GM12864 (cell line): ENCODE measurements around the gene CCDC192.

ENCODE experiments used
- DNase-seq: peaks from one replicate; pipeline ENCODE4 v3.0.0-alpha.2; 2011; ENCODE audit warnings: low read depth
- H3K4me3 ChIP-seq: 2 replicates; pipeline ENCODE4 v1.5.1; 2011; ENCODE audit warnings: mild to moderate bottlenecking, low read depth, low read length, control low read depth
- TF ChIP-seq, protein P1 (sequence below): IDR thresholded peaks from 2 replicates; pipeline ENCODE4 v1.5.1; 2011; ENCODE audit warnings: low read depth, mild to moderate bottlenecking, moderate library complexity, low read length, control low read depth, inconsistent platforms; ENCODE audit errors: missing control alignments

CCDC192 gene

DNA sequence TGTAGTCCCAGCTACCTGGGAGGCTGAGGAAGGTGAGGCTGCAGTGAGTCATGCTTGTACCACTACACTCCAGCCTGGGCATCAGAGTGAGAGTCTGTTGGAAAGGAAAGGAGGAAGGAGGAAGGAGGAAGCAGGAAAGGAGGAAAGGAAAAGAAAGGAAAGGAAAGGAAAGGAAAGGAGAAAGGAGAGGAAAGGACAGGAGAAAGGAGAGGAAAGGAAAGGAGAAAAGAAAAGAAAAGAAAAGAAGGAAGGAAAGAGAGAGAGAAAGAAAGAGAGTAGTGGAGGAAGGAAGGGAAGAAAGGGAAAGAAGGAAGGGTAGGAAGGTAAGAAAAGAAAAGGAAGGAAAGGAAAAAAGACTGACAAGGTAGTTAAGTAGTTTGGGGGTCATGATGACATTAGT, 217.7 kb downstream of the CCDC192 start:
- TF ChIP-seq, protein P1, sequence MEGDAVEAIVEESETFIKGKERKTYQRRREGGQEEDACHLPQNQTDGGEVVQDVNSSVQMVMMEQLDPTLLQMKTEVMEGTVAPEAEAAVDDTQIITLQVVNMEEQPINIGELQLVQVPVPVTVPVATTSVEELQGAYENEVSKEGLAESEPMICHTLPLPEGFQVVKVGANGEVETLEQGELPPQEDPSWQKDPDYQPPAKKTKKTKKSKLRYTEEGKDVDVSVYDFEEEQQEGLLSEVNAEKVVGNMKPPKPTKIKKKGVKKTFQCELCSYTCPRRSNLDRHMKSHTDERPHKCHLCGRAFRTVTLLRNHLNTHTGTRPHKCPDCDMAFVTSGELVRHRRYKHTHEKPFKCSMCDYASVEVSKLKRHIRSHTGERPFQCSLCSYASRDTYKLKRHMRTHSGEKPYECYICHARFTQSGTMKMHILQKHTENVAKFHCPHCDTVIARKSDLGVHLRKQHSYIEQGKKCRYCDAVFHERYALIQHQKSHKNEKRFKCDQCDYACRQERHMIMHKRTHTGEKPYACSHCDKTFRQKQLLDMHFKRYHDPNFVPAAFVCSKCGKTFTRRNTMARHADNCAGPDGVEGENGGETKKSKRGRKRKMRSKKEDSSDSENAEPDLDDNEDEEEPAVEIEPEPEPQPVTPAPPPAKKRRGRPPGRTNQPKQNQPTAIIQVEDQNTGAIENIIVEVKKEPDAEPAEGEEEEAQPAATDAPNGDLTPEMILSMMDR = no peak

DNA sequence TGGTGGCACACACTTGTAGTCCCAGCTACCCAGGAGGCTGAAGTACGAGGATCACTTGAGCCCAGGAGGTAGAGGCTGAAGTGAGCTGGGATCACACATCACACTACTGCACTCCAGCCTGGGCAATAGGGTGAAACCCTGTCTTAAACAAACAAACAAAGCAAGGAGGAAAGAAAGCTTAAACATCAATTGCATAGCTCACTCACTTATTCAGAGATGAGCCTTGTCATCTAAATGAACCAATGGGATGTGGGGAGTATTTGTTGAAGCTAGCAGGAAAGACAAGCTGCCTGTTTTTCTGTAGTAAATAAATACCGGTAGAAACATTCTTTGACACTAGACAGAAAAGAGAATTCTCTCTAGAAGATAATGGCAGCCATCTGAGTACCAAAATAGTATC, 219.4 kb downstream of the CCDC192 start:
- DNase-seq = no peak
- TF ChIP-seq, protein P1 = no peak
- H3K4me3 ChIP-seq = no peak overlapping the region

More for the DNA sequence above, 217.7 kb downstream of the CCDC192 start:
- DNase-seq = no peak
- no peak overlapping the region for H3K4me3 ChIP-seq

DNA sequence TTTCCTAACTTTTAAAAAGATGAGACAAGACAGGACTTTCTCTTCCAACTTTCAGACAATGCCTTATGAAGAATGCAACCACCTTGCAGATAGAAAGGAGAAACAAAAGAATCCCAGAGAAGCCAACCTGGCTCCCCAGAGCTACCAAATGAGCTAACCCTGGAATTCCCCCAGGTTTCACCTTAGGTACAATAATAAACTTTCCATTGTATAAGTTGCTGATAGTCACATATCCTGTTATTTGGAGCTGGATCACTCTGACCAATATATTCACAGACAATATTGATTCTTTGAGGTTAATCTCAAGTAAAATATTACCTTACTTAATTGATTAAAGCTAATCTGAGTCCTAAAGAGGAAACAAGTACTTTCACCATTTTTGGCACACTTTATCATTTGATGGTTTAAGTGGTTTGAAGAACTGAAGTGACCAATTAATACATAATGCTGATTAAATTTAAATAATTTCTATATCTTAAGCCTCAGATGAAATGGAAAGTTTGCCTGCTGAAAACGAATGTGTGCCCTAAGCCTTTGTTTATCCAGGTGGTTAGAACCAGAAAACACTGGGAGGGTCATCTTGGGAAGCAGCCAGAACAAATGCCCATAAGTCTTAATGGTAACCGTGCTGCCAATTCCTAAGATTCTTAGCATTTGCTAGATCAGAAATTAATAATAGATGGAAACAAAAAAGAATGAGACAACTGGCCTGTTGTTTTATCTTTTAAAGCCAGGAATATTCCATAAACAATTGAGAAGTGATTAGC, 220.8 kb downstream of the CCDC192 start:
- TF ChIP-seq, protein P1 = no peak
- no peak for DNase-seq
- H3K4me3 ChIP-seq = no peak overlapping the region

DNA sequence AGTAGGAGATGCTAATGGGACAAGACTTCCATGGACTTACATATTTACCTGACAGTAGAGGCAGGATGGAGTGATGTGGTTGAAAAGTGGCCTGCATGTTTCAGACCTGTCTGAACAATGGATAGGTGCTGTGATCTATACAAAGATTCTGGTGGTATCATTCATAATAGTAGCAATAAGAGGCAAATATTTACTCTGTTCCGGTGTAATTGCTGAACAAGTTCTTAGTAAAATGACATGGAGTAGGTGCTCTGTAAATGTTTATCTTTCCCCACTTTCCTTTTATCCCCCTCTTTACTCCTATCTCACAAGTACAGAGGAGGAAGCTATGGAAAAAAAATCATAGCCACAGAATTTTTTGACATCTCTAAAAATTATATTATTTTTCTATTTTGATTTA, 221.4 kb downstream of the CCDC192 start:
- DNase-seq = no peak
- no peak overlapping the region for H3K4me3 ChIP-seq
- TF ChIP-seq, protein P1 = no peak

DNA sequence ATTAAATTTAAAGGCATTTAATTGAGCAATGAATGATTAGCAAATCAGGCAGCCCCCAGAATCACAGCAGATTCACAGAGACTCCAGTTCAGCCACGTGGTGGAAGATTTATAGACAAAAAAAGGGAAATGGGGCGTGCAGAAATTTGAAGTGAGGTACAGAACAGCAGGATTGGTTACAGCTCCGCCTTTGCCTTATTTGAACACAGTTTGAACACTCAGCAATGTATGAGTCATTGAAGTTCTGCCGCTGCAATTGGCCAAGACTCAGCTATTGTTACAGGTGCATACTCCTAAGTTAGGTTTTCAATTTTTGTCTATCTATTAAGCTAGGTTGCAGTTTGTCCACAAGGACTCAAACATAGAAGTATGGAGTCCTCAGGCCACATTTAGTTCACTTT, 222.7 kb downstream of the CCDC192 start:
- no peak for DNase-seq
- TF ChIP-seq, protein P1 = no peak
- no peak overlapping the region for H3K4me3 ChIP-seq

DNA sequence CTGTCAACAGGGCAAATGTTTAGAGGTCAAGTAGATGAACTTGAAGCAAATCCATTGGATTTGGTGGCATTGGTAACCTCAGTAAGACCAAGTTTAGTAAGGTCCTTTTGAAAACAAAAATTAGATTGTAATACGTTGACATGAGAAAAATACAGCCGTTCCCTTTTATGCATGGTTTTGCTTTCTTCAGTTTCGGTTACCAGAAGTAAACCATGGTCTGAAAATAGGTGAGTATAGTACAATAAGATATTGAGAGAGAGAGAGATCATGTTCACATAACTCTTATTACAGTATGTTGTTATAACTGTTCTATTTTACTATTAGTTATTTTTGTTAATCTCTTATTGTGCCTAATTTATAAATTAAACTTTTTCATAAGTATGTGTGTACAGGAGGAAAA, 223.8 kb downstream of the CCDC192 start:
- no peak for DNase-seq
- TF ChIP-seq, protein P1 = no peak
- H3K4me3 ChIP-seq = no peak overlapping the region

DNA sequence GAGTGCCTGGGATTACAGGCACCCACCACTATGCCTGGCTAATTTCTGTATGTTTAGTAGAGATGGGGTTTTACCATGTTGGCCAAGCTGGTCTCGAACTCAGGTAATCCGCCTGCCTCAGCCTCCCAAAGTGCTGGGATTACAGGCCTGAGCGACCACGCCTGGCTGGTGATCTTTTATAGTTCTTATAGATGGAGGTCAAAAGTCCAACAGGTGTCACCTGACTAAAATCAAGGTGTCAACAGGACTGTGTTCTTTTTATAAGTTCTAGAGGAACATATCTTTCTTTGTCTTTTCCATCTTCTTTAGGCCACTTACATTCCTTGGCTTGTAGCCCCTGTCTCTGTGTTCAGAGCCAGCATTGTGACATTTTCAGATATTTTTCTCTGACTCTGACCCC, 224.9 kb downstream of the CCDC192 start:
- TF ChIP-seq, protein P1 = no peak
- H3K4me3 ChIP-seq = no peak overlapping the region
- no peak for DNase-seq
